SJSA1 (cell line): ENCODE data around the gene LINGO3. TPM values are rescaled to one million over a fixed set of nuclear protein-coding genes. Genes with fewer than 3 reads are reported as not detected.

ENCODE experiments used
- DNase-seq, 2 experiments: peaks; one replicate each; pipeline ENCODE4 v3.0.0-alpha.2; 2015 to 2020; ENCODE audit warnings: low spot score in 2 of 2, low read depth in 1 of 2
- H3K27ac ChIP-seq: fragments of 250-450 bp; sonication (Bioruptor Pico); 2 replicates; pipeline ENCODE4 v1.5.1; 2020; ENCODE audit warnings: mild to moderate bottlenecking, moderate library complexity
- H3K27me3 ChIP-seq: fragments of 250-450 bp; sonication (Bioruptor Pico); replicated peaks from 2 replicates; pipeline ENCODE4 v1.5.1; 2020; ENCODE audit warnings: mild to moderate bottlenecking, moderate library complexity
- H3K36me3 ChIP-seq: fragments of 250-450 bp; sonication (Bioruptor Pico); 2 replicates; pipeline ENCODE4 v1.5.1; 2020; ENCODE audit warnings: mild to moderate bottlenecking
- H3K4me1 ChIP-seq: fragments of 250-450 bp; sonication (Bioruptor Pico); replicated peaks from 2 replicates; pipeline ENCODE4 v1.6.1; 2021; ENCODE audit warnings: mild to moderate bottlenecking
- H3K4me3 ChIP-seq: fragments of 250-450 bp; sonication (Bioruptor Pico); 2 replicates; pipeline ENCODE4 v1.5.1; 2020; ENCODE audit warnings: mild to moderate bottlenecking
- H3K9me3 ChIP-seq: fragments of 250-450 bp; sonication (Bioruptor Pico); replicated peaks from 2 replicates; pipeline ENCODE4 v1.5.1; 2020; ENCODE audit warnings: mild to moderate bottlenecking
- total RNA-seq: library from RNA; depleted of rRNA; stranded (reverse); fragments of >200 nt; shearing (Covaris generic); gene quantifications from 2 replicates; pipeline ENCODE4 v1.2.3, GENCODE V29; 2014

Gene LINGO3
- total RNA-seq, 1 experiment from 2014 or later: not detected

- H3K4me3 ChIP-seq: no peak overlapping the region
- H3K4me1 ChIP-seq: no peaks in the 10 kb centered on the region
- peaks cover 22% of the 10 kb centered on the region for H3K36me3 ChIP-seq
- no peaks in the 10 kb centered on the region for H3K27me3 ChIP-seq
- no peak for DNase-seq
- H3K27ac ChIP-seq: no peak overlapping the region
- no peaks in the 10 kb centered on the region; the same call in 1 of the 2 replicates for H3K9me3 ChIP-seq
Measured at GRCh38 chr19:2334986-2335846, 27.3 kb upstream of the LINGO3 start.

DNA sequence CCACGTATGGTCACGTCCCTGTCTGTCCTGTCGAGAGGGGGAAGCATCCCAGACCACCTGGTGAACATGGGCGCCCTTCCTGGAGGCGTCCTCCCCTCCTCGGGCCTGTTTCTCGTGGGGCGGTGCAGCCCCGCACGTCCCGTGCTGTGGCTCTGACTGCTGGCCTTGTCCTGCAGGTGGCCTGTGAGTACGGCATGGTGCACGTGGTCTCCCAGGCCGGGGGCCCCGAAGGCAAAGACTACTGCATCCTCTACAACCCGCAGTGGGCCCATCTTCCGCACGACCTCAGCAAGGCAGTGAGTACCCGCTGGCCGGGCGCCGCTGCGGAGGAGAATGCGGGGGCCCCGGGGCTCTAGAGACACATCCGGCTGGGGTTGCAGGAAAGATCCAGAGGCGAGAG is 26.5 kb upstream of the LINGO3 start:
- no peak overlapping the region for H3K4me3 ChIP-seq
- H3K27ac ChIP-seq: no peak overlapping the region
- H3K36me3 ChIP-seq: peaks cover 18% of the 10 kb centered on the region
- no peaks in the 10 kb centered on the region; the same call in 1 of the 2 replicates for H3K9me3 ChIP-seq
- no peak for DNase-seq
- H3K4me1 ChIP-seq: peaks cover 3% of the 10 kb centered on the region
- H3K27me3 ChIP-seq: no peaks in the 10 kb centered on the region

- Histone ChIP-seq H3K36me3 (peaks cover 14% of the 10 kb centered on the region), H3K27me3 (no peaks in the 10 kb centered on the region), H3K4me1 (peaks cover 6% of the 10 kb centered on the region), H3K9me3 (no peaks in the 10 kb centered on the region; the same call in 1 of the 2 replicates), H3K4me3 (no peak overlapping the region), H3K27ac (no peak overlapping the region)
- DNase-seq: no peak
Measured at GRCh38 chr19:2333807-2334211, 25.9 kb upstream of the LINGO3 start.

DNA sequence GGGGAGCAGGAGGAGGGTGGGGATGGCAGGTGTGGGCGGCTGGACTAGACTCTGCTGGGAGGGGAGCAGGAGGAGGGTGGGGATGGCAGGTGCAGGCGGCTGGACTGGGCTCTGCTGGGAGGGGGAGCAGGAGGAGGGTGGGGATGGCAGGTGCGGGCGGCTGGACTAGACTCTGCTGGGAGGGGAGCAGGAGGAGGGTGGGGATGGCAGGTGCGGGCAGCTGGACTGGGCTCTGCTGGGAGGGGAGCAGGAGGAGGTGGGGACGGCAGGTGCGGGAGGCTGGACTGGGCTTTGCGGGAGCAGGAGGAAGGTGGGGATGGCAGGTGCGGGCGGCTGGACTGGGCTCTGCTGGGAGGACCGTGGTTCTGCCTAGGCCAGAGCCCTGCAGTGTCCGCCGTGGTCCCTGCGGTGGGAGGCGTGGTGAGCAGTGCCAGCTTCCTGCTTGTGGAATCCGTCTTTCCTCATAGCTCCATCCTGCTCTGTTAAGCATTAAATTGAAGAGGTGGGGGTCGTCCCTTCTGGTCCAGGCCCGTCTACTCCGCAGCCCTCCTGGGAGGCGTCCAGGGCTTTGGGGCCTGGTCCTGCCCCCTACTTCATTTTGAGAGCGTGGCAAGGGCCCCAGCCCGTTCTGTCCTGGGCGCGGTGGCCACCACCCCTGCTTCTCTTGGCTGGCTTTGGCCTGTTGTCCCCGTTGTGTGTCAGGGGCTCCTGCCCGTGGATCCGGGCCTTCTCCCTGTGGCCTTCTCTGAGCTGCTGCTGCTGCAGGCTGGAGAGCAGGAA is 25.3 kb upstream of the LINGO3 start:
- H3K27ac ChIP-seq: no peak overlapping the region
- peaks cover 18% of the 10 kb centered on the region for H3K36me3 ChIP-seq
- no peaks in the 10 kb centered on the region for H3K27me3 ChIP-seq
- H3K4me1 ChIP-seq: peaks cover 6% of the 10 kb centered on the region
- no peaks in the 10 kb centered on the region; the same call in 1 of the 2 replicates for H3K9me3 ChIP-seq
- H3K4me3 ChIP-seq: no peak overlapping the region
- no peak for DNase-seq

DNA sequence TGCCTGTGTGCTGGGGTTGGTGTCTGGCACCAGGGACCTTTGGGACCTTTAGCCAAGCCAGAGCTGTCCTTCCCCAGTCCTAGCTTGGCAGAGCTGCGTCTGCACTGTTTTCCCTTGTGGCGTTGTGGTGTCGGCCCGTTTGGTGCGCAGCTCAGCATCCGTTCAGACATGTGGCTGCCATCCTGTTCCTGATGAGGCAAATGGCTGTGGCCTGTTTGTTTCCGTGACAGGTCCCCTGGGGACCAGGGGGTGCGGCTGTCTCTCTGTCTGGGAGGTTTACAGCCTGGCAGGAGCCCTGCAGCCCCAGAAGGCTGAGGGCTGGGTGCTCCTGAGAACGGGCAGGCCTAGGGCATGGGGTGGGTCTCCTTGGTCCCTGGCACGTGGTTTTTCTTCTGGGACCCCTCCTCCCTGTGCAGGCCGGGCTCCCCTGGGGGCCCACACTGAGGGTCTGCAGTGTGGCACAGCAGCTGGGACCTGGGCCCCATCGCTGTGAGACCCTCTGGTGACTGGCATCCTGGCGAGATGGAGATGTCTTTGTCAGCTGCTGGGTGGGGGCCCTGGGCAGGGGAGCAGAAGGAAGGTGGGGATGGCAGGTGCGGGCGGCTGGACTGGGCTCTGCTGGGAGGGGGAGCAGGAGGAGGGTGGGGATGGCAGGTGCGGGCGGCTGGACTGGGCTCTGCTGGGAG is 24.5 kb upstream of the LINGO3 start:
- H3K9me3 ChIP-seq: no peaks in the 10 kb centered on the region; the same call in 1 of the 2 replicates
- no peak overlapping the region for H3K4me3 ChIP-seq
- peaks cover 14% of the 10 kb centered on the region for H3K36me3 ChIP-seq
- DNase-seq: no peak
- no peaks in the 10 kb centered on the region for H3K27me3 ChIP-seq
- no peak overlapping the region for H3K27ac ChIP-seq
- H3K4me1 ChIP-seq: peaks cover 7% of the 10 kb centered on the region

GRCh38 chr19:2331601-2332246 is 23.8 kb upstream of the LINGO3 start:
- Histone ChIP-seq H3K9me3 (no peaks in the 10 kb centered on the region; the same call in 1 of the 2 replicates), H3K4me1 (peaks cover 13% of the 10 kb centered on the region), H3K36me3 (peaks cover 20% of the 10 kb centered on the region), H3K4me3 (no peak overlapping the region), H3K27me3 (no peaks in the 10 kb centered on the region), H3K27ac (no peak overlapping the region)
- DNase-seq: no peak

- Histone ChIP-seq H3K4me1 (peaks cover 13% of the 10 kb centered on the region), H3K36me3 (peaks cover 30% of the 10 kb centered on the region), H3K4me3 (no peak overlapping the region), H3K9me3 (no peaks in the 10 kb centered on the region; the same call in 1 of the 2 replicates), H3K27me3 (no peaks in the 10 kb centered on the region), H3K27ac (no peak overlapping the region)
- DNase-seq: no peak
Measured at GRCh38 chr19:2330632-2331284, 22.8 kb upstream of the LINGO3 start.

DNA sequence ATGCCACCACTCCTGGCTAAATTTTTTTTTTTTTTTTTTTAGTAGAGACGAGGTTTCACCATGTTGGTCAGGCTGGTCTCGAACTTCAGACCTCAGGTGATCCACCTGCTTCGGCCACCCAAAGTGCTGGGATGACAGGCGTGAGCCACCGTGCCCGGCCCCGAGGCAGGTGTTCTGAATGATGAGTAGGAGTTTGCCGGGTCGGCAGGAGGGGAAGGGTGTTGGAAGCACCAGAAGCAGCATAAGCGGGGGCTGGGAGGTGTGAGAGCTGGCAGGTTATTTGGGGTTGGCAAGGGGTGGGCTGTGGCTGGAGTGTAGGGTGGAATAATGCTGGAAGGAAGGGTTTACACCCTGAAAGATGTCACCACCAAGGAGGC is 22.3 kb upstream of the LINGO3 start:
- DNase-seq: no peak
- Histone ChIP-seq H3K4me1 (peaks cover 13% of the 10 kb centered on the region), H3K36me3 (peaks cover 34% of the 10 kb centered on the region), H3K9me3 (no peaks in the 10 kb centered on the region; the same call in 1 of the 2 replicates), H3K27me3 (no peaks in the 10 kb centered on the region), H3K4me3 (no peak overlapping the region), H3K27ac (no peak overlapping the region)

DNA sequence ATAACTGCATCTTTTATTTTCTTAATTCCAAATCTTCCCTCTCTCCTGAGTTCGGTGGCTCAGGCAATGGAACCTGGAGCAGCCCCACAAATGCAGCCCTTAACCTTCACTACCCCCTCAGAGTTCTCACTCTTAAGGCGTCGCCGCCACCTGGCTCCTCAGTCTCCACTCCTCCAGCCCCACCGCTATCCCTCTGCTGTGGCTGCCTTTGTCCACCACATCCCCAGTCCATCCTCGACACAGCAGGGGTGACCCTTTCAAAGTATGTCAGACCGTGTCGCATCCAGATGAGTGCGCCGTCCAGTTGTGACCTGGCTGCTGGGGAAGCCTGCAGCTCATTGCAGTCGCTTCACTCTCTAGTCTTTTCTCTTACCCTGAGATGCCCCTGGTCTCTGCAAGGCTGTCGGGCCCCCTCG is 21.6 kb upstream of the LINGO3 start:
- DNase-seq: no peak
- Histone ChIP-seq H3K4me3 (peak overlapping the region; percentile 96), H3K9me3 (no peaks in the 10 kb centered on the region), H3K27ac (no peak overlapping the region), H3K27me3 (no peaks in the 10 kb centered on the region), H3K36me3 (peaks cover 35% of the 10 kb centered on the region), H3K4me1 (peaks cover 13% of the 10 kb centered on the region)

- peaks cover 13% of the 10 kb centered on the region for H3K4me1 ChIP-seq
- DNase-seq: no peak
- H3K27me3 ChIP-seq: no peaks in the 10 kb centered on the region
- peak overlapping the region; percentile 79 for H3K27ac ChIP-seq
- peaks cover 38% of the 10 kb centered on the region for H3K36me3 ChIP-seq
- H3K9me3 ChIP-seq: no peaks in the 10 kb centered on the region
- peak overlapping the region; percentile 96 for H3K4me3 ChIP-seq
Measured at GRCh38 chr19:2329149-2329478, 21.2 kb upstream of the LINGO3 start.

GRCh38 chr19:2328401-2329148 is 20.6 kb upstream of the LINGO3 start, which contains the start of the genes LSM7 and SPPL2B:
TSS of gene LSM7 (minus strand) at chr19:2328586. CDS start at chr19:2328566, 20 bp downstream.
TSS of gene SPPL2B (plus strand) at chr19:2328684. CDS start at chr19:2328710, 26 bp downstream.
- Histone ChIP-seq H3K27ac (peak within 1 kb of the TSS; percentile 79), H3K4me3 (peak within 1 kb of the TSS; percentile 96), H3K27me3 (no peaks in the 10 kb centered on the region), H3K4me1 (peaks cover 13% of the 10 kb centered on the region), H3K36me3 (peaks cover 41% of the 10 kb centered on the region), H3K9me3 (no peaks in the 10 kb centered on the region)
- peak; percentile 87 to 89 for DNase-seq

DNA sequence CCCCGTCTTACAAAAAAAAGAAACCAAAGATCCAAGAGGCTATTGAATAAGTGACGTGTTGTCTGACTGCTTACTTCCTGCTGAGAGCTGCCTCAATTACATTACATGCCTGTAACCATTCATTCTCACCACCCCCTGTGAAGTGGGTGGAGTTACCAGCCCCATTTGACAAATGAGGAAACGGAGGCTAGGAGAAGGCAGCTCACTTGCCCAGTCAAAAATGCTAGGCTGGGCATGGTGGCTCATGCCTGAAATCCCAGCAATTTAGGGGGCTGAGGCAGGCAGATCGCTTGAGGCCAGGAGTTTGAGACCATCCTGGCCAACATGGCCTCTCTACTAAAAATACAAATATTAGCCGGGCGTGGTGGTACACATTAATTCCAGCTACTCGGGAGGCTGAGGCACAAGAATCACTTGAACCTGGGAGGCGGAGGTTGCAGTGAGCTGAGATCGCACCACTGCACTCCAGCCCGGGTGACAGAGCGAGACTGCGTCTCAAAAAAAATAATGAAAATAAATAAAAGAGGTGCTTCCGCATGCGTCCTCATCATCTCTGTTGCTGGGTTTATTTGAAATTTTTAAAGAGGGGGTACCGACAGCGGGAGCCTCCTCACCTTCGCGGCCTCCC is 19.9 kb upstream of the LINGO3 start:
- peak; percentile 80 to 84 for DNase-seq
- H3K36me3 ChIP-seq: peaks cover 48% of the 10 kb centered on the region
- peak overlapping the region; percentile 79 for H3K27ac ChIP-seq
- H3K4me1 ChIP-seq: peaks cover 13% of the 10 kb centered on the region
- H3K27me3 ChIP-seq: no peaks in the 10 kb centered on the region
- H3K9me3 ChIP-seq: no peaks in the 10 kb centered on the region
- H3K4me3 ChIP-seq: peak overlapping the region; percentile 96
